MCF 10A (cell line): ENCODE results near the gene MYO3A. TPM values are rescaled to one million over a fixed set of nuclear protein-coding genes. Genes with fewer than 3 reads are reported as not detected.

Experiments used
- BruUV-seq: library from RNA; stranded (reverse); fragments of 400-500 nt; replicated peaks from 2 replicates; lab custom pipeline; 2021; lab: Mats Ljungman, UMichigan
- CTCF ChIA-PET: fragments of 300-600 bp; sonication (Branson Sonifier 250); formaldehyde crosslinking; extraction: SDS; loops from one replicate; lab custom pipeline; 2021; ENCODE audit warnings: antibody characterized with exemption, inconsistent platforms; lab: Yijun Ruan, JAX
- POLR2A ChIA-PET: fragments of 300-600, 350-650 bp; sonication (Branson Sonifier 250); formaldehyde crosslinking; extraction: SDS; loops from one replicate; lab custom pipeline; 2020; ENCODE audit warnings: antibody characterized with exemption, inconsistent platforms; lab: Yijun Ruan, JAX
- DNase-seq: peaks from one replicate; pipeline ENCODE4 v3.0.0-alpha.2; 2018; ENCODE audit not compliant: unreplicated experiment
- H3K27ac Mint-ChIP-seq: one replicate; pipeline ENCODE4 v1.8.0; 2022; ENCODE audit warnings: mild to moderate bottlenecking, low read depth, mixed read lengths; ENCODE audit not compliant: unreplicated experiment
- H3K27me3 Mint-ChIP-seq: one replicate; pipeline ENCODE4 v1.8.0; 2022; ENCODE audit warnings: mixed read lengths; ENCODE audit not compliant: insufficient read depth, unreplicated experiment
- H3K36me3 Mint-ChIP-seq: one replicate; pipeline ENCODE4 v1.8.0; 2022; ENCODE audit warnings: mild to moderate bottlenecking, moderate library complexity, mixed read lengths; ENCODE audit not compliant: insufficient read depth, unreplicated experiment
- H3K4me1 Mint-ChIP-seq: one replicate; pipeline ENCODE4 v1.8.0; 2022; ENCODE audit warnings: mixed read lengths; ENCODE audit not compliant: insufficient read depth, unreplicated experiment
- H3K4me3 Mint-ChIP-seq: one replicate; pipeline ENCODE4 v1.8.0; 2022; ENCODE audit warnings: mild to moderate bottlenecking, moderate library complexity, mixed read lengths; ENCODE audit not compliant: unreplicated experiment
- H3K9me3 Mint-ChIP-seq: one replicate; pipeline ENCODE4 v1.8.0; 2022; ENCODE audit warnings: mixed read lengths; ENCODE audit not compliant: unreplicated experiment
- intact Hi-C: fragments of 100-400 bp; cut with micrococcal nuclease; formaldehyde crosslinking; loops from 2 replicates; pipeline ENCODE4 v1.14.1; 2022
- total RNA-seq: library from RNA; stranded (reverse); gene quantifications from 2 replicates; pipeline ENCODE4 v1.2.3, GENCODE V29; 2022
- TF ChIP-seq, protein P1 (sequence below): fragments of 200-600 bp; IDR thresholded peaks from one replicate; pipeline ENCODE4 v1.8.0; 2022; ENCODE audit warnings: antibody characterized with exemption, mild to moderate bottlenecking; ENCODE audit not compliant: unreplicated experiment

MYO3A gene
- total RNA-seq, 1 experiment from 2014 or later, result not detected

DNA sequence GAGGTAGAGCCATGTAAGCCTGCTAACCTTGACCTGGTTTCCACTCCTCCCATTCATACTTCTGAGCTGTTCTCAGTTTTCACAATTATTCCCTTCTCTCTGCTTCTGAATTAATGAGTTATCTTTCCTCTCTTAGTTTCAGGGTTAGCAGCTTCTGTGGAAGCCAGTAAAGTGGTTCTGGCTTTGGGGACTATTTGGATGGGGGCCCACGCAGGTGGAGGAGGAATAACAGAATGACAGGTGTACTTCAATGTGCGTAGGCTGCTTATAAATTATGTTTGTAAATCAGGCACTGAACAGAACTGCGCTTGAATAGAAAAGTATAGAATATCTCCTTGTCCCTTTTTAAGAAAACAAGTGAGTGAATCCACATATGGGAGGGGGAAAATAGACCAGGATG lies 153.6 kb downstream of the MYO3A start:
- H3K4me1 Mint-ChIP-seq, result no peaks in the 10 kb centered on the region
- no TSS peak for BruUV-seq
- H3K9me3 Mint-ChIP-seq, result no peaks in the 10 kb centered on the region
- H3K36me3 Mint-ChIP-seq, result no peaks in the 10 kb centered on the region
- ChIA-PET CTCF (no interaction called here), POLR2A (no interaction called here)
- H3K27ac Mint-ChIP-seq, result no peak overlapping the region
- H3K4me3 Mint-ChIP-seq, result no peak overlapping the region
- TF ChIP-seq, protein P1, sequence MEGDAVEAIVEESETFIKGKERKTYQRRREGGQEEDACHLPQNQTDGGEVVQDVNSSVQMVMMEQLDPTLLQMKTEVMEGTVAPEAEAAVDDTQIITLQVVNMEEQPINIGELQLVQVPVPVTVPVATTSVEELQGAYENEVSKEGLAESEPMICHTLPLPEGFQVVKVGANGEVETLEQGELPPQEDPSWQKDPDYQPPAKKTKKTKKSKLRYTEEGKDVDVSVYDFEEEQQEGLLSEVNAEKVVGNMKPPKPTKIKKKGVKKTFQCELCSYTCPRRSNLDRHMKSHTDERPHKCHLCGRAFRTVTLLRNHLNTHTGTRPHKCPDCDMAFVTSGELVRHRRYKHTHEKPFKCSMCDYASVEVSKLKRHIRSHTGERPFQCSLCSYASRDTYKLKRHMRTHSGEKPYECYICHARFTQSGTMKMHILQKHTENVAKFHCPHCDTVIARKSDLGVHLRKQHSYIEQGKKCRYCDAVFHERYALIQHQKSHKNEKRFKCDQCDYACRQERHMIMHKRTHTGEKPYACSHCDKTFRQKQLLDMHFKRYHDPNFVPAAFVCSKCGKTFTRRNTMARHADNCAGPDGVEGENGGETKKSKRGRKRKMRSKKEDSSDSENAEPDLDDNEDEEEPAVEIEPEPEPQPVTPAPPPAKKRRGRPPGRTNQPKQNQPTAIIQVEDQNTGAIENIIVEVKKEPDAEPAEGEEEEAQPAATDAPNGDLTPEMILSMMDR, result no peak
- peaks cover 48% of the 10 kb centered on the region for H3K27me3 Mint-ChIP-seq
- intact Hi-C loops, result no loop called here
- no peak for DNase-seq

DNA sequence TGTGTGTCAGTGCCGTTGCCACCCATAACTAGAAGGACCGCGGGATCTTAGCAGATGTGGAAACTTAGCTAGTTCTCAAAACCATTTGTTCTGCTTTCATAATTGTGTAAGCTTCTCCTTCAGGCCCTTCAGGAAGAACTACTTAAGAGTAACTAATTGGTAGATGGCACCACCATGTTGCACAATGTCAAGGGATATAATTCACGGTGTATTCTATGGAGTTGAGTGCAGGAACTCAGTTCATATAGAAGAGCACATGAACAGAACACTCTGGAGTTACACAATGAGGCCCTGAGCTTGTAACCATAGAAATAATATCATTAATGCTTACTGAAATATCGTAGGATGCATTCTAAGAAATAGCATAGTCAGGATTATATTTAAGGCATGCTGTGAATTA lies 156.0 kb downstream of the MYO3A start:
- TF ChIP-seq, protein P1, result no peak
- Mint-ChIP-seq H3K27ac (no peak overlapping the region), H3K4me1 (no peaks in the 10 kb centered on the region), H3K4me3 (no peak overlapping the region), H3K36me3 (no peaks in the 10 kb centered on the region), H3K27me3 (peaks cover 46% of the 10 kb centered on the region), H3K9me3 (no peaks in the 10 kb centered on the region)
- CTCF ChIA-PET, result interaction anchor here (0.5 kb wide), 1 partner anchor 9 kb away, joined by 3 read pairs; no protein-coding TSS in a partner anchor
- BruUV-seq, result no TSS peak
- intact Hi-C loops, result no loop called here
- DNase-seq, result no peak
- POLR2A ChIA-PET, result no interaction called here

DNA sequence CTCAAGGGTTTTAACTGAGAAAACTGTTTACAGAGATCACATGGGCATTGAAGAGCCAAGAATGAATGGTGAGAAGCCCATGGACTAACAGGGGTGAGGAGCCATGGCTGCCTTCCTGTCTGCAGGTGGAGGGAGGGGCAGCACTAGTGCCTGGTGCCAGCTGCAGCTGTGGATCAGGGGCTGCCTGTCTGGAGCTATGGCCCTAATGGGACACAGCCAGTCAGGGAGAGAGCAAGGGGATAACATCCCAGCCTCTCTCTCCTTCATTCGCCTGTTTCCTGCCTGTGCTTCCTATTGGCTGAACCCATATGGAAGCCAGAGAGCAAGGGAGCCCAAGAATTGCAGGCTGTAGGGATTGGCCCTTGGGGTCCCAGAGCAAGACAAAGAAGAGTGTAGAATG lies 156.7 kb downstream of the MYO3A start:
- no peaks in the 10 kb centered on the region for H3K9me3 Mint-ChIP-seq
- TF ChIP-seq, protein P1, result no peak
- ChIA-PET POLR2A (no interaction called here), CTCF (no interaction called here)
- no peak for DNase-seq
- intact Hi-C loops, result no loop called here
- no peaks in the 10 kb centered on the region for H3K4me1 Mint-ChIP-seq
- no peaks in the 10 kb centered on the region for H3K36me3 Mint-ChIP-seq
- no TSS peak for BruUV-seq
- H3K27ac Mint-ChIP-seq, result no peak overlapping the region
- H3K4me3 Mint-ChIP-seq, result no peak overlapping the region
- peaks cover 39% of the 10 kb centered on the region for H3K27me3 Mint-ChIP-seq

DNA sequence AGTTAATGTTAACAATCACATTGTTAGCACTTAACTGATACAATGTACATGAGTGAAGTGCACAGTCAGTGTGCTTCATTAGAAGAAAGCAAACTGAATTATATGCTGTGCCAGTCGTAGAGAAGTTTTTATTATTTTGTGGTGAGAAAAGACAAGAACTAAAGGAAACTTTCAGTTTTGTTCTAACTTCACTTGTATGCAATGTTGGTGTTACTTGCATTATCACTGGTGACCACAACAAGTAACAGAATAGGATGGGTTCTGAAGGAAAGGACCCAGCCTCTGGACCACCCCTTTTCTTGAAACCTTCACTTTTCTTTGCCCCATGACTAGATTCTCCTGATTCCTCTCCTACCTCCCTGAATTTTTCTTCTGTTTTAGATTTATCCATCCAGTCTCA lies 159.2 kb downstream of the MYO3A start:
- Mint-ChIP-seq H3K4me1 (no peaks in the 10 kb centered on the region), H3K27me3 (peaks cover 17% of the 10 kb centered on the region), H3K9me3 (no peaks in the 10 kb centered on the region), H3K27ac (no peak overlapping the region), H3K4me3 (no peak overlapping the region), H3K36me3 (no peaks in the 10 kb centered on the region)
- TF ChIP-seq, protein P1, result no peak
- ChIA-PET POLR2A (no interaction called here), CTCF (no interaction called here)
- DNase-seq, result no peak
- intact Hi-C loops, result no loop called here
- no TSS peak for BruUV-seq
